ENCODE measurements around the gene TENT4A.

- TF ChIP-seq POLR2AphosphoS5 (IDR thresholded peaks at IDR 0.05; ENCODE audit: borderline replicate concordance, low read depth, low read length) (no peak), EZH2 (IDR thresholded peaks at IDR 0.05) (no peak), FOXP2 (optimal IDR thresholded peaks at IDR 0.05; ENCODE audit: control extremely low read depth, extremely low read length, insufficient read depth) (no peak)
Measured at GRCh38 chr5:6727231-6727630, 14.0 kb downstream of the TENT4A start.

Measured in SK-N-MC (cell line).